Amygdala (tissue), 56 donors: ENCODE measurements around the gene SP140L.
A peak's percentile ranks its signal among the peaks of the same experiment; 100 is the strongest.
"Not testable (repeated sequence)": the region's sequence is repeated elsewhere in the genome, so short reads cannot be mapped to it uniquely, and the experiment has no call there.

Experiments
- DNase-seq, 56 donors: peaks; one replicate each; lab custom pipeline; 2025; lab: John Stamatoyannopoulos, UW

The SP140L gene

DNA sequence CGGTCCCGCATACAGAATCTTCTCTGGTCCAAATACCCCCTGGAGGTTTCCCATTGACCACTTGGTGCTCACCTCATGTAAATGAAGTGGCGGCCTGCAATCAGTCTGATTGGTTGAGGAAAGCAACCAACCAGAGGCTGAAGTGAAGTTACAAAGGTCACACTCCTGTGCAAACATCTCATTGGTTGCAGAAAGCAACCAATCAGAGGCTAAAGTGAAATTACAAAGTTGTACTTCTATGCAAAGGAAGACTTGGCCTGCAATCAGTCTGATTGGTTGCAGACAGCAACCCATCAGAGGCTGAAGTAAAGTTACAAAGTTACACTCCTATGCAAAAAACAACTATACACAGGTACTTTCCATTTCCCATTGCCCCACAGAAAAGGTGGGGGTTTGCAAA is 86.5 kb downstream of the SP140L start:
- DNase-seq = no peak

DNA sequence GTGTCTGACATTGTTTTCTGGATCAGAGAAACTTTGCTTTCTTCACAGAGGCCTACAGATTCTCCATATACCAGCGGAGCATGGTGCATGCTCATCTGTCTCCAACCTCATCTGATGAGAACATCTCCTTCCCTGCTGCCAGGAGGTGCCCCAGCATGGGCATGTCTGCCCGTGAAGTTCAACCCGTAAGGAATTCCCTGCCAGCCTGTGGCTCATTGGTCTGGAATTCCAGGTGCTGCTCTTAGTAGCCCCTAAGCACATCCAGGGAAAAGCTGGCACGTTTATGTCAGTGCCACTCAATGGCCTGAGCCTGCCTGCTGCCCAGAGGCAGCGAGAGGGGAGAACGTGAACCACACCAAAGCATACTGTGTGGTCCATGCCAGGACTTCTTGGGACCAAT is 87.3 kb downstream of the SP140L start:
- no peak for DNase-seq

DNA sequence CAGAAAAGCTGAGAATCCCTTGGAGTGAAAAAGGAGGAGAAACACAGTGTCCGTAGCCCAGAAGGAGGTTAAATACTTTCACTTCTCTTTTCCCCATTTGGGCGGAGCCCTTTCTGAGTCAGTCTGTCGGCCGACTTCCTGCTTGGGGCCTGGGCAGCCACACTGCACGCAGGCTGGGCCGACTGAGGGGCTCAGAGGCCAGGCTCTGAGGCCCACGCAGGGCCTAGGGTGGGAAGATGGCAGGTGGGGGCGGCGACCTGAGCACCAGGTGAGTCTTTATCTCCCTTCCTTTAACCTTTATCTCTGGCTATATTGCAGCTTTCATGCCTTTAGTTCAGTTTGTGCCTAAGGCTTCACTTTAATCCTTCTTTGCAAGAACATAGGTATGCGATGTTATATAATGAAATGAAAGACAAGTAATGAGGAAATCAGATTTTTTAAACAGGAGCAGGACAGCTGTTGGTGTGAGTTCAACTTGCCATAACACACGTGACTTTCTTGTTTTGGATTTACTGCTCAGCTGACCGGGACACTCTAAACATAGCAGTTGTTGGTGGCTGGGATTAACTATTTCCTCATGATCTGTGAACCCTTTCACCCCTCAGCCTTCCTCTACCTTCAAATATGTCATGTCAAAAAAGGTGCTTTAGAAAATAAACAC is 89.2 kb downstream of the SP140L start, which contains the start of gene SP100:
Gene SP100 (plus strand): TSS at position 141 of the 661 bp plus-strand sequence. CDS start 96 bp downstream, at position 237.
- peak in 9 of 56 donors; percentile 3 to 45 (median 17) for DNase-seq

DNA sequence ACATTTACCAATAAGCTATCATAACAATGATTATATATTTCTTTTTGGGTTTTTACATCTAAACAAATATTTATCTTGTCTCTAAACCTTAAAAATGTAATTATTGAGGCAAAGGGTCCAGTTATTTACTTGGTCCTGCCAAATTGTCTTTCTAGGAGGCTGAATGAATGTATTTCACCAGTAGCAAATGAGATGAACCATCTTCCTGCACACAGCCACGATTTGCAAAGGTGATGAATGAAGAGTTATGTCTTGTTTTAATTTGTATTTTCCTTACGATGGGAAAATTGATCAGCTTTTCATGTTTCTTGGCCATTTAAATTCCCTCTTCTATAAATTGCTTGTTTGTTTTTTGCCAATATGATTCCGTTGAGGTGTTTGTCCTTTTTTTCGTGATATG is 90.4 kb downstream of the SP140L start:
- DNase-seq = no peak

DNA sequence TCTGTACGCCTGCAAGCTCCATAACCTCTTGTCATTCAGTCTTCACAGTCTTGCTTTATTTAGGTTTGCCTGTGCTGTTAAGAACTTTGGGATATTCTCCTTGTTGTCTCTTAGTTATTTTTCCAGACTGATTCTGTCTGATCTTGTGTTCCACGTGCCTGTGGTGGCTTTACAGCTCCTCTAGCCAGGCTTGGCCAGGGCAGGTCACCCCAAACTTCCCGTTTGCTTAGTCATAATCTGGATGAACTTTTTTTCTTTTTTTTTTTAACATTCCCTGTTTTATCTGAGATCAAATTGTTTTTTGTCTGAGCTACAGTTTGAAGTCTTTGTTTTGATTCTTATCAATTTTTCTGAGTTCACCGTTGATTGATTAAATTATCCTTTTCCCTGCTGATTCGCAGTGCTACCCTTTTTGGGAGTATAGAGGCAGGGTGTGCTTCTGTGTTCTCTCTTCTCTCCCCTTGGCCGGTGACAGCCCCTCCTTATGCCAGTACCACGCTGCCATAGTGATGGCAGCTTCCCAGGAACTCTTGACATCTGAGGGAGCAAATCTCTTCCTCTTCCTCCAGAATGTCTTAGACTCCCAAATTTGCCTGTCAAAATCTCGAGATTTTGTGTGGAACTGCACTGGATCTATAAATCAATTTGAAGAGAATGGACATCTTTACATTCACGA is 91.5 kb downstream of the SP140L start:
- DNase-seq = no peak

GRCh38 chr2:230419181-230419580 is 92.2 kb downstream of the SP140L start:
- no peak for DNase-seq

- no peak for DNase-seq
Measured at GRCh38 chr2:230422149-230422548, 95.2 kb downstream of the SP140L start.

GRCh38 chr2:230423851-230424458 is 97.0 kb downstream of the SP140L start:
- no peak for DNase-seq

- no peak for DNase-seq
Measured at GRCh38 chr2:230425377-230425776, 98.4 kb downstream of the SP140L start.

DNA sequence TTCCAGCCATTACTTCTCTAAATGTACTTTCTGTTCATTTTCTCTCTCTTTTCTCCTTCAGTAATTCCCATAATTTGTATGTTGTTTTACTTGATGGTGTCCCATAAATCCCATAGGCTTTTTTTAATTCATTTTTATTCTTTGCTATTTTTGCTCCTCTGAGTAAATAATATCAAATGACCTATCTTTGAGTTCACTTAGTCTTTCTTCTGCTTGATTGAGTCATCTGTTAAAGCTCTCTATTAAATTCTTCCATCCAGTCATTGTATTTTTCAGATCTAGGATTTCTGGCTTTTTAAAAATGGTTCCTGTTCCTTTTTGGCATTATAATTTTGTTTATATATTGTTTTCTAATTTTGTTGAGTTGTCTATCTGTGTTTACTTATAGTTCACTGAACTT is 102.5 kb downstream of the SP140L start:
- no peak for DNase-seq

GRCh38 chr2:230430957-230431910 is 104.2 kb downstream of the SP140L start:
- DNase-seq = no peak

DNA sequence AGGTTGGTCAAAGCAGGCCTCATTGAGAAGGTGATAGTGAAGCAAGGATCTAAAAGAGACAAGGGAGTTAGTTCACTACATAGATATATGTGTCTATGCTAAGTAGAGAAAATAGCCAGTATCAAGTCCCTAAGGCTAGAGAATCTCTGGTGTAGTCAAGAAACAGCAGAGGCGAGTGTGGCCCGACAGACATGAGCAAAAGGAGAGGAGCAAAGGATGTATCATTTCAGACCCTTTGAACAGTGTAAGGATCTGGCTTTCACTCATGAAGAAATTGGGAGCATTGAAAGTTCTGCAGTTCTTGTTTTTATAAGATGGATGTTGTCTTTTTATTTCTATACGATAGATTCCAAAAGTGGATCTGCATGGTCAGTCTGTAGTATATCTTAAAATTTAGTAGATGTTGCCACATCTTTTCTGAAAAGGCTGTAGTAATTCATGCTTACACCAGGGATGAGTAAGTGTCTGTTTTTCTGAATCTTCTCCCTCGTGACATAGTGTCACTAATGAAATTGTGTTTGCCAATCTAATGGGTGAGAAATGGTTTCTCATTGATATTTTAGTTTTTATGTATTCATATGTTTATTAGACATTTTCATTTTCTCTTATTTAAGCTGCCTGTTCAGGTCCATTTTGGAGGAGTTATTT is 107.8 kb downstream of the SP140L start:
- no peak for DNase-seq

- no peak for DNase-seq
Measured at GRCh38 chr2:230435431-230435830, 108.4 kb downstream of the SP140L start.

- not testable (repeated sequence) for DNase-seq
Measured at GRCh38 chr2:230439121-230439520, 112.1 kb downstream of the SP140L start.

GRCh38 chr2:230439590-230439989 is 112.6 kb downstream of the SP140L start:
- DNase-seq = no peak

DNA sequence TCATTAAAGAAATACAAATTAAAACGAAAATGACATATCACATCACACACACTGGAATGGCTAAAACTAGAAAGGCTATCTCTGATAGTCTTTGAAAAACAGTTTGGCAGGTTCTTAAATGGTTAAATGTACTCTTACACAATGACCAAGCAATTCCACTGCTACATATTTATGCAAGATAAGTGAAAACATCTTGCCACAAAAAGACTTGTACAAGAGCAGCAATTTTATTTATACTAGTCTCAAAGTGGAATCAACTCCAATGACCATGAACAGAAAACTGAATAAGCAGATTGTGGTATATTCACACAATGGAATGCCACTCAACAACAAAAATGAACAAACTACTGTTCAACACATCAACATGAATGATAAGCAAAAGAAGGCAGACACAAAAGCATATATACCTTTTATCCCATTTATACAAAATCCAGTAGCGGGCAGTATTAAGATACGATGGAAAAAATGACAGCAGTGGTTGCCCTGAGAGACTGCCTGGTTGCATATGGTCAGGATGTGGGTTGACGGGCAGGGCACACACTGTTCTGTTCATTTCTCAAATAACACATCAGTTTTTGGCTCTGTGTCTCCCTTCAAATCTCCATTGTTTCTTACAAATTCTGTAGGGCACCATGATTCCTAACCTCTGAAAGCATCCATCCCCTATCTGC is 114.4 kb downstream of the SP140L start:
- no peak for DNase-seq

- no peak for DNase-seq
Measured at GRCh38 chr2:230443541-230443940, 116.5 kb downstream of the SP140L start.

DNA sequence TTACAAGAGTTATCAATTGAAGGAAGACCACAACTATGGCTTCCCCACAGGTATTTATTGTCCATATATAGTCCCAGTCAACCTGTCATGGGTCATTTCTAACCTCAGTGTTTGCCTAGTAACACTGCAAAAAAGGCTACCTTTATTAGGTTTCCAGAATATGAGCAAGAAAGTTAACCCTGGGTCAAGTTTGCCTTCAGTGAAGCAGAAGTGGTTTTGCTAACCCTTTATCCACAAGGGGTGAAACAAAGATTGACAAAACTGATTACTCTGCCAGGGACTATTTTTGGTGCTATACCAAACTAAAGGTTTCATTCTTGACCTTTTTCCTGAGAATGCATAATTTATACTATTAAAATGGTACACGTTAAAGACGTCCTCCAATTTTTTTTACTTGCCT is 117.8 kb downstream of the SP140L start:
- no peak for DNase-seq

- no peak for DNase-seq
Measured at GRCh38 chr2:230447036-230447435, 120.0 kb downstream of the SP140L start.
